Umbilical cord (tissue), 2 donors: Measurements from ENCODE around the gene COG2. TPM values are rescaled to one million over a fixed set of nuclear protein-coding genes. Genes with fewer than 3 reads are reported as not detected.
"Not testable (repeated sequence)": the region's sequence is repeated elsewhere in the genome, so short reads cannot be mapped to it uniquely, and the experiment has no call there.

Experiments used
- DNase-seq: peaks from one replicate; pipeline ENCODE4 v3.0.0-alpha.2; 2015; ENCODE audit warnings: low spot score
- total RNA-seq: library from RNA; depleted of rRNA; stranded (reverse); fragments of >200 nt; gene quantifications from one replicate; pipeline ENCODE4 v1.2.3, GENCODE V29; 2014; ENCODE audit warnings: low replicate concordance; ENCODE audit not compliant: insufficient read depth

The COG2 gene, protein sequence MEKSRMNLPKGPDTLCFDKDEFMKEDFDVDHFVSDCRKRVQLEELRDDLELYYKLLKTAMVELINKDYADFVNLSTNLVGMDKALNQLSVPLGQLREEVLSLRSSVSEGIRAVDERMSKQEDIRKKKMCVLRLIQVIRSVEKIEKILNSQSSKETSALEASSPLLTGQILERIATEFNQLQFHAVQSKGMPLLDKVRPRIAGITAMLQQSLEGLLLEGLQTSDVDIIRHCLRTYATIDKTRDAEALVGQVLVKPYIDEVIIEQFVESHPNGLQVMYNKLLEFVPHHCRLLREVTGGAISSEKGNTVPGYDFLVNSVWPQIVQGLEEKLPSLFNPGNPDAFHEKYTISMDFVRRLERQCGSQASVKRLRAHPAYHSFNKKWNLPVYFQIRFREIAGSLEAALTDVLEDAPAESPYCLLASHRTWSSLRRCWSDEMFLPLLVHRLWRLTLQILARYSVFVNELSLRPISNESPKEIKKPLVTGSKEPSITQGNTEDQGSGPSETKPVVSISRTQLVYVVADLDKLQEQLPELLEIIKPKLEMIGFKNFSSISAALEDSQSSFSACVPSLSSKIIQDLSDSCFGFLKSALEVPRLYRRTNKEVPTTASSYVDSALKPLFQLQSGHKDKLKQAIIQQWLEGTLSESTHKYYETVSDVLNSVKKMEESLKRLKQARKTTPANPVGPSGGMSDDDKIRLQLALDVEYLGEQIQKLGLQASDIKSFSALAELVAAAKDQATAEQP
- total RNA-seq = 18.8 TPM

DNA sequence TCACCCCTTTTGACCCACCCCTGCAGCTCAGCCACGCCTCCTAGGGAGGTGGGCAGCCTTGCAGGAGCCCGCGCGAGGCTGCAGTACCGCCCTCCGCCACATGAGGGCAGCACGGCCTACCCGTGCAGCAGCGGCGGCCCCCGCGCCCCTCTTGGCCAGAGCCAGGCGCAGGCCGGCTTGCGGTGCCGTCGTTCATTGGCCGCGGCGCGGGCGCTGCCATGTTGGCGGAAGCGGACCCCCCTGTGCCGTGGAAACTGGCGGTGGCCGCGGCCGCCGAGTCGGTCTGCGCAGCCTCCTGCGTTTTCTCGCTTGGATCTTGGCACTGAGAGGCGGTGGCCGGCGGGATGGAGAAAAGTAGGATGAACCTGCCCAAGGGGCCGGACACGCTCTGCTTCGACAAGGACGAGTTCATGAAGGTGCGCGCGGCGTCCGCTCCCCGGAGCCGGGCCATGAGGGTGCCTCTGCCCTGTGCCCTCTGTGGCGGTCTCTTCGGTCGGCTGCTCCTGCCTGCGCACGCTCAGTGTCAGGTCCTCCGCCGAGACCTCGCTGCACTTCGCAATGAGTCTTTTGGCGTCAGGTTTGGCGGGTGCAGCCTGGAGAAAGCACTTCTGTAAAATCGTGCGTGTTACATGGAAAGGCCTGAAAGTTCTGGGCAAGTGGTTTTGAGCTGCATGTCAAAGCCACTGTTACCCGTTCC is at the start of gene COG2:
Gene COG2, plus strand, starts transcription at position 219 of the 697 bp plus-strand sequence. Its CDS starts 126 bp downstream, at position 345.
- peak; percentile 96 for DNase-seq

DNA sequence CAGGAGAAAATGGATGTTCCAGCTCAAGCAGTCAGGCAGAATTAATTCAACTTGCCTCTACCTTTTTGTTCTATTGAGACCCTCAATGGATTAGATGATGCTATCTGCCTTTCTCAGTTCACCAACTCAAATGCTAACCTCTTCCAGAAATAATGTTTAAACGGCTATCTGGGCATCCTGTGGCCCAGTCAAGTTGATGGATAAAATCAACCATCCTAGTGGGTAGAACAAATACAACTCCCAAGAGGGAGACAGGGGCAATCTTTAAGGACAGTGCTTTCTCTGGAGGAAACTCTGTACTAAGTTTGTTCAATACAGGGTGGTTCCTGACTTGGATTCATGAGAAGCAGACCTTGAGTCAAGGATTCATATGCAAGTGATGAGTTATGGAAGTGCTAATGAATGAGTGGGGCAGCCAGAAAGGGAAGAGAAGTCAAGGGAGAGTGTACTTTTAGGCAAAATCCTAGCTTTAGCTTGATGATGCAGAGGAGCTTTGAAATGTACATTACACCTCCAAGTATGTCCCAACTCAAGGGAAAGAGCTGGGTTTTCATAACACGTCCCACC is 49.4 kb upstream of the COG2 start:
- no peak for DNase-seq

DNA sequence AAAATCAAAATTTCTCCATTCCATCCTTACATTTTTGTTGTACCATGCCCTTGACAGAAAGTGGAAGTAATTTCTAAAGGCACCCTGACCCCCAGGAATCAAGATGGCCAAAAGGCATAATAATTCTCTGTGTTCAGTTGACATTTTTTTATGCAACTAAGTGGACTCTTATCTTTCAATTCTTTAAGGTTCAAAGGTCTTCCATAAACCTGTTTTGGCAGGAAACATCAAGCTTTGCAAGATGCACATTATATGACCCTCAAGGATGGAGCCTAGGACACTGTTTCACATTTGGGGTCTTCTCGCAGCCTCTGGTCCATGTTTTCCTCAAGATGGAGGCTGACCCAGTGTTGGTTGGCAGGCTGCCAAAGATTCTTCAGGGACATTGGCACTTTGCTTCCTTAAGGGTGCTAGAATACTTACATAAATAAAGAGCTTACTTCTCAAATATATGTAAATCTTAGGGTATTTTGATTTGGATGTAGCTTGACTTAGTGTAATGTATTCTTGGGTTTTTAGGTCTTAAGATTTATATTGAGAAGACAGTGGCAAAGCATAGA is 48.0 kb upstream of the COG2 start:
- no peak for DNase-seq

DNA sequence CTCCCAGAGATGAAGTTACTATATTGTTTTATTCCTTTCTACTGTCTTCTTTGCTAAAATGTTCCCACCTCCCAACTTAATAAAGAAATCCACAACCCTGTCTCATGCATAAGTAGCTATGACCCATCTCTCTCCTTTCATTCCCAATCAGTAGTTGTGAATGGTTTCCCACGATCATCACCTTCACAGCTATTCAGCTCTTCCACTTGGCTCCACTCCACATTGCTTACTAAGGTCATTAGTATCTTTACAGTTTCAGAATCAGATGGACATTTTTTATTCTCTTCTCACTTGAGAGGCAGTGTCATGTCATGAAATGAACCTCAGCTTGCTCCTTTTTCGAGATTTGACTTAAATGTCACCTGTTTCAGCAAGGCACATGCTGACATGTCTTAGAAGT is 47.1 kb upstream of the COG2 start:
- no peak for DNase-seq

DNA sequence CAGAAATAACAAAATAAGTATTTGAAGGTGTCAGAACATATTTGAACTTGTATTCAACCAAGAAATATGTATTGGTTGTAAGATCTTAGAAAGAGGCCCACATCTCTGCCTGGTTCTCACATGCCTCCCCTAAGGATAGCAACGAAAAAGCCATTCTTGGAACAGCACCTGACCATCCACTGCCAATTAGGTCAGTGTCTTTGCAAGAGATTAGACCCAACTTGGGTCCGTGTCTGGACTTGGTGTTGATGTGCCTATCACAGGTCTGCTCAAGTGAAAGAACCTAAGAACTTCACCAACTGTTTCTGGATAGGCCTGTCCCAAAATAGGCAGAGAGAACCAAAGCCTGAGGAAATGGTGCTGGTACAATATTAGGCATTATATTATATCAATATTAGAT is 46.0 kb upstream of the COG2 start:
- DNase-seq = no peak

DNA sequence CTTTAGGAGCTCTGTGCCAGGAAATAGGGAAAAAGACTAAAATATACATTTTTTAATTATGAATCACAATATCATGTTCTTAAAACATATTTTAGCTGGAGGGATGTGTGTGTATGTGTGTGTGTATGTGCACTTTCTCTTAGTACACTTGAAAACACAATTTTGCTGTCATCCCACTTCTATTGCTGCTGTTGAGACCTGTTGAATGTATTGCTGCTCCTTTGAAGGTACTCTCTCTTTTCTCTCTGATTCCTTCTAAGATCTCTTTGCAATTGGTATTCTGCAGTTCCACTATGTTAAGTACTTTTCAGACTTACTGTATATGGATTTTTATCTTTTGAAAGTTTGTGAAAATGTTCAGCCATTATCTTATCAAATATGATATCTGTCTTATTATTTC is 43.5 kb upstream of the COG2 start:
- no peak for DNase-seq

DNA sequence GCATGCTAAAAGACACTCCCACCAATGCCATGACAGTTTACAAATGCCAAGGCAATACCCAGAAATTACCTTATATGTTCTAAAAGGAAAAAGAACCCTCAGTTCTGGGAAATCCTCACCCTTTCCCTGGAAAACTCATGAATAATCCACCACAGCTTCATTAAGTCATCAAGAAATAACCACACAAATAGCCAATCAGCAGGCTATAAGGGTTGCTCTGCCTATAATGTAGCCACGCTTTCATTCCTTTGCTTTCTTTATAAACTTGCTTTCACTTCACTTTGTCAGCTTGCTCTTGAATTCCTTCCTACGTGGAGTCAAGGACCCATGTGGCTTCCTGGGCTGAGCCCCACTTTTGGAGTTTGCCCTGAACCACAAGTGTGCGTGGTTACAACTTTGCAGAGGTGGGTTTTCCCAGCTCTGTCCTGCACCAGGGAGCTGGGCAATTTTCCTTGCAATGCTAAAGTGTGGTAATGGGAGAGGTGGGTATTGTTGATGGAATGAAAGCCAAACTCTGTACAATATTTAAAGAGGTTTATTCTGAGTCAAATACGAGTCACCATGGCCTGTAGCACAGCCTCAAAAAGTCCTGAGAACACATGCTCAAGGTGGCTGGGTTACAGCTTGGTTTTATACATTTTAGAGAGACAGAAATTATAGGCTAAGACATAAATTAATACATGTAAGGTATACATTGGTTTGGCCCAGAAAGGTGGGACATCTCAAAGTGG is 42.2 kb upstream of the COG2 start:
- DNase-seq = no peak

DNA sequence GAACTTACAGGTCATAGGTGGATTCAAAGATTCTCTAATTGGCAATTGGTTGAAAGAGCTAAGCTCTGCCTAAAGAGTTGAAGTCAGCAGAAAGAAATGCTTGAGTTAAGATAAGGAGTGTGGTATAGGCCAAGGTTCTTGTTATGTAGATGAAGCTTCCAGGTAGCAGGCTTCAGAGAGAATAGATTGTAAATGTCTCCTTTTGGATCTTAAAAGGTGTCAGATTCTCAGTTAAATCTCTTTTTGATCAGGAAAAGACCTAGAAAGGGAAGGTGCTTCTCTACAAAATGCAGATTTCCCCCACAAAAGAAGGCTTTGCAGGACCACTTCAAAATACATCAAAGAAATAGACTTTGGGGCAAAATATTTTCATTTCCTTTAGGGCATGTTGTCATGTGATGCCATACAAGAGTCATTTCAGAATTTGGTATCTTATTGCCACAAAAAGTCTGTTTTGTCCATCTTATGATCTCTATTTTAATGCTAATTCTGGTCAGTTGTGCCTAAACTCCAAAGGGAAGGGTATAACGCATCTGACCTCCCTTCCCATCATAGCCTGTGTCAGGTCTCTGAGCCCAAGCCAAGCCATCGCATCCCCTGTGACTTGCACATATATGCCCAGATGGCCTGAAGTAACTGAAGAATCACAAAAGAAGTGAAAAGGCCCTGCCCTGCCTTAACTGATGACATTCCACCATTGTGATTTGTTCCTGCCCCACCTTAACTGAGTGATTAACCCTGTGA is 41.5 kb upstream of the COG2 start:
- not testable (repeated sequence) for DNase-seq

DNA sequence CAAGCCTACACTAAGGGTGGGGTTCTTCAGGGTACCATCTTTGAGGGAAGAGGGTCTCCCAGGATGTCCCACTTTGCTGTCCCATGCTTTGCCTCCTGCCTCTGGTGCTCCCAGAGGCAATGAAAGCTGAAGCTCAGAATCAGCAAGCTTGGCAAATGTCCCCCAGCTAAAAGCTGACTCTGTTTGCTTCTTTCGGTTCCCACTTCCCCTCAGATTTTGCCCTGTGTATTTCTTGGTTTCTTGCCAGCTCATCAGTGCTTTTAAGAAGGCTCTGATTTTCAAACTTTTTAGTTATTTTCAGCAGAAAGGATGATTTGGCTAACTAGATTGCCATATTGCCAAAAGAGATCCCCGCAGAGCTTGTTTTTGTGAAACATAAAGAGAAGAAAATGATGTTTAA is 33.1 kb upstream of the COG2 start:
- peak; percentile 18 for DNase-seq

DNA sequence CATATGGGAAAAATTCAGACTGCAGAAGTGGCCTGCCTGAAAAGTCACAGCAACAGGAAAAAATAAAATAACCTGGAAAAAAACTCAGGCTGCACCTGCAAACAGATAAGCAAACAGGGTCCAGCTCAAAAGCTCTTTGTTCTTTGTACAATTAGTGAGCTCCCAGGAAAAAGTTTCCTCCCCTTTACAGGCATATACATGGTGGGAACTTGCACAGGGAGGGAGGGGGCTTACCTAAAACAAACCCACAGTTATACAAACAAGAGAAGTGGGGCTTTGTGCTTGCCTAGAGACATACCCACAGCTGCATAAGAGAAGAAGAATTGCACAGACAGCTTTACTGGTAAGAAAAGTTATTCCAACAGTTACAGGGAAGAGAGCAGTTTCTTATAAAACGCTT is 31.7 kb upstream of the COG2 start:
- no peak for DNase-seq

DNA sequence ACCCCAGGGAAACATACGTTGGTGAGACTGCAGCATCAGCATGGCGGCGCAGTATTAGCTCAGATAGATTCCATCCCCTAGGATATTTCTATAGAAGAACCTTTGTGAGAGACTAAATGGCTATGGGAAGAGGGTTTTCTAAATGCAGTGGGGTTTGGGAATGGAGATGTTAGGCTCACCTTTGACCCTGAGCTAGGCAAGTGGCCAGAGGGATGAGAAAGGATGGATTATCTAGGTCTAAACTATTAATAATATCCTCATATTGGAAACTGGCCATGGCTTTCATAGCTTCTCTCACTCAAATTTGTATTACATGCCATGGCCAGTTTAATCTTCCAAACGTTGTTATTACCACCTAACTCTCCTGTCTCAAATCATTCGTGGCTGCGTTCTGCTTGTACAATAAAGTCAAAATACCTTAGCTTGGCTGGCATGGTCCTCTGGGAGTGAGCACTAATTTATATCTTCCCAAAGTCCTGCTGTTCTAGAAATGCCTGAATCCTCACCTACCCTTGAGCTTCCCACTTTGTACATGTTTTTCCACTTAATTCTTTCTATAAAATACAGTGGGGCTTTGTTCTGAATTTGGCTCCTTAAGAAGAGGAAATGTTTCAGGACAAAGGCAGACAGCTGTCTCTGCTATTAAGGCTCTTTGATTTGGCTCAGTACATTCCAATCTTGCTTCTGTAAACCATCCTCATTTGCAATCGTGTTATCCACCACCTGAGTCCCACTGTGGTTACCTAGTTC is 31.0 kb upstream of the COG2 start:
- no peak for DNase-seq

DNA sequence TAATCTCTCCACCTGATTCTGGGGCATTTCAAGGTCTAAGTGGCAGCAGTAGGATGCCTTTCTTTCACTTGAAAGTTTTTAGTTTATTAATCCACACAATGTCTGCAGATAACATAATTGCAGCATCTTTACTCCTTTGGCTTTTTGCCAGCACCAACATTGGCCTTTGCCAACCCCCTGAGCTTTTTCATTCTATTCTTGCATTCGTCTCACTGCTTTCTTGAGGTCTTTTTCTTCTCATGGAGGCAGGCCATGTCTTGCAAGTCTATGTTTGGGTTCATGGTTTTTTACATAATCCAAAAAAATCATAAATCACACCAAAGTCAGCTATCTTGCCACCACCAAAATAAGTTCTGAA is 30.4 kb upstream of the COG2 start:
- no peak for DNase-seq

DNA sequence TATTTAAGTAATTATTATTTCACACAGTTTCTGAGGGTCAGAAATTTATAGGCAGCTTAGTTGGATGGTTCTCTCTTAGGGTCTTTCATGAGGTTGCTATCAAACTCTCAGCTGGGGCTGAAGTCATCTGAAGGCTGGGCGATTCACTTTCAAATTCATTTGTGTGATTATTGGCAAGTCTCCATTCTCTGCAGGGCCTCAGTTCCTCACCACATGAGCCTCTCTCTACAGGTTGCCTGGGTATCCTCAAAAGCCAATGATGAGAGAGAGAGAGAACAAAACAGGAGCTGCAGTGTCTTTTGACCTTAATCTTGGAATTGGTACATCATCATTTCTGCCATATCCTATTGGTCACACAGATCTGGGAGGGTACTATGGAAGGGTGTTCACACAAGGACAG is 29.6 kb upstream of the COG2 start:
- DNase-seq = no peak

DNA sequence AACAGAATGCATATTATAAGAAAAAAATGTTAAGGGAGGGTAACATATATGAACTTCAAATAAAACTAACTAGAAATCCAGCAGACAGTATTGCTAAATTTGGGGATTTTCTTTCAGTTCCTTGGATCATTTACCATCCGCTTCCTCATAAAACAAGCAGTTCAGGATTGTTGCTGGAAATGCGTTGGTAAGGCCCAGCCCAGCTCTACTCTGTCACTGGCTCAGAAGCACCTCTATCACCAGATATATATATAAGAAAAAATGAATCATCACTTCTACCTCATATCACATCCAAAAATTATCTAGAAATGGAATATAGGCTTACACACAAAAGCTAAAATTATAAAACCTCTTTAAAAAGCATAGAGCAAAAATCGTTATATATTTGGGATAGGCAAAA is 28.2 kb upstream of the COG2 start:
- DNase-seq = no peak

DNA sequence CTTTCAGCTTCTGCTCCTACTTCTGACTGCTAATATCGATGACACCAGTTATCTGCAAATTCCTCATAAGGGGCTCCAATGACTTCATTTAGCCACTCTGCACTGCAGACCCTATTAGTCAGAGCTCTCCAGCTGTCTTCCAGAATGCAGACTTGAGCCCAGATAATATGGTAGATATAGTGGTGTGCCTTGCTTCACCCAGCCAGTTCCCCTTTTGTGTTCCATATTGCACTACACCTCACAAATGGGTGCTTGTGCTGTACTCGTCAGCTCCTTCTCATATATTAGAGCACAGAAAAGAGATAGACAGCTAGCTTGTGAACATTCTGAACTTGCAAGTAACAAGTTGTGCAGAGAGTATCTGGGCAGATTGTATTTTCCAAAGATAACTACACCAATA is 23.7 kb upstream of the COG2 start:
- DNase-seq = no peak

DNA sequence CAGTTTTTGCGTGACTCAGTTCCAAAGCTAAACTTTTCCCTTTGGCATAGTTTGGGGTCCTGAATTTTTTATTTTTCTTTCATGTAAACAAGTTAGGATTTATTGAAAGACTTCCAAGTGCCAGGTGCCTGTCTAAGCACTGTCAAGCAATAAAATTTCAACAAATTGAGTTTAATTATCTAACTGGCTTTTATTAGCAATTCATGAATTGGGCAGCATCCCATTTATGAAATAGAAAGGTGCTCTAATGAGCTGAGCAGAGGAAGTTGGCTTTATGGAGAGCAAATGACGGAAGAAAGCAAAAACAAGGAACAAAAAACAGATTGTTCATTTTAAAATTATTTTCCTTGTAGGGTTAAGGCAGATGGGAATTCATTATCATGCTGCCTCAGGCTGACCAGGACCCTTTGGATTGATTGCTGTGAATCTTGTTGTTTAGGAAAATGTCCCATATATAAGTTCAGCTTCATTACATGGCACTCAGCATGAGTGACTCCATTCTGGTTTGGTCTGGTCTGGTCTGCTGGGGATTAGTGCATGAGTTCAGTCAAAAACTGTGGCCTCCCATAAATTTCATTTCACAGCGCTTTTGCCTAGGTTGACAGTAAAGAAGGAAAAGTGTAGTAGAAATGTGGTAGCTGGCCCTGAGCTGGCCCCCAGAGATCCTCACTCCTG is 21.5 kb upstream of the COG2 start:
- DNase-seq = no peak

DNA sequence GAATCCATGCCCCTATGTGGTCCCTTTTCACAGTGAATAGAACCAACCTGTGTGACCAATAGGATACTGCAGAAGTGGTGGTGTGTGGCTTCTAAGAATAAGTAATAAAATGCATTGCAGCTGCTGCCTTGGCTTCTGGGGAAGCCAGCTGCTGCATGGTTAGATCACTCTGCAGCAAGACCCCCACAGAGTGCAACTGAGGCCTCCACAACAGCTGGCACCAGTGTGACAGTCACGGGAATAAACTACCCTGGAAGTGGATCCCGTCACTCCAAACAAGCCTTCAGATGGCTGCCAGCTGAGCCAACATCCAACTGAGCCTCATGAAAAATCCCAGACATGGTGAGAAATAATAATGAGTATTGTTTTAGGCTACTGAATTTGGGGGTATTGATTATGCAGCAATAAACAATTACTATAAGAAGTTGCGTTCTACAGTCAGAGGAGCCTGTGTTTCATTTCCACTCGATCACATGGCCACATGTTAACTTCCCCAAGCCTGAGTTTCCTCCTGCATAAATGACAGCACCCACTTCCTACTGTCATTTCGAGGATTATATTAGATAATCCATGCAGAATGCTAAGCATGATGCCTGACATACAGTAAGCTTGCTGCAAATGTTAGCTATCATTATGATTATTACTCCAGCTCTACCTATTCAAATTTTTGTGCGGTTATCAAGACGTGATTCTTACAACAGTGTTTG is 20.8 kb upstream of the COG2 start:
- DNase-seq = peak; percentile 30

DNA sequence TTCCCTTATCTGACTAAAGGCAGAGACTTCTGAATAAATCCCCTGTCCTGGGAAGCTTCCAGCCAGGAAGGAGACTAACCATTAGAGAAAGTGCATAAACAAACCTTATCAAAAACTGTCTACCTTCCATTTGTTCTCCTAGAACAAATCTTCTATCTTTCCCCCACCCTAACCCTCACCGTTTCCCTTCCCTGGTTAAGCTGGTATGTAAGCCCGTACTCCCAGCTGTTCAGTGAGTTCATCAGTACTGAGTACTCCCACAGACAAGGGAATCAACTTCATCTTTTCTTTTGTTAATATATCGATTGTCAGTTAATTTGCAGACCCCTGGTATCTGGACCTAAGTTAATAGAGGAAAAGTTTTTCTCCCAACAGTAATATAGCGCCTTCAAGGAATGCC is 20.1 kb upstream of the COG2 start:
- DNase-seq = peak; percentile 40
